ENCODE results near the gene FOXRED2.

Gene FOXRED2

DNA sequence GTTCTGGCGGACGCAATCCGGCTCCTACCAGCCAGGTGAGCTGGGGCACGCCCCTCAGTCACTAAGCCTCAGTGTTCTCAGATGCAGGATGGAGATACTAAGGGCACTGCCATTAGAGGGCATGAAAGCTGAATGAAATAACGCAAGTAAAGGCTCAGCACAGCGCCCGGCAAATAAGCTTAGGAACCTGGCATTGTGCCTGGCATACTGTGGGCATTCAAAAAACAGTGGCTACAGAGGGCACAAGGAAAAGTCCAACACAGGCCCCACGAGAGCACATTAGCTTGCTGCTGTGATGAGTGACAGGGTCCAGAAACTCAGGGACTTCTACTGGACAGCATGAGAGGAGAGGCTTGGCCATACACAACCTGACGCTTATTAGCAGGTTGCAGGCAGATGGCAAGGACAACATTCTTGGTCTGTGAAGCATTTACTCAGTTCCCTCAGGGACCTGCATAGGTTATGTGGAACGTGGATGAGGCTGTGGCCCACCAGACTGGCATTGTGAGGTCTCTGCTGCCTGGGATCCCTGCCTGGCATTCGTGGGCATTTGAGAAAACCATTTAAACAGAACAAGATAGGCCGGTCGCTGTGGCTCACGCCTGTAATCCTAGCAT is 37.6 kb downstream of the FOXRED2 start:
- DNase-seq (ENCODE audit: low spot score): no peak
- TF ChIP-seq CTCF (IDR thresholded peaks at IDR 0.05; ENCODE audit: extremely low read depth, missing control alignments): no peak

GRCh38 chr22:36467946-36468345 is 38.9 kb downstream of the FOXRED2 start:
- DNase-seq (ENCODE audit: low spot score): no peak
- TF ChIP-seq CTCF (IDR thresholded peaks at IDR 0.05; ENCODE audit: extremely low read depth, missing control alignments): no peak

- TF ChIP-seq CTCF (IDR thresholded peaks at IDR 0.05; ENCODE audit: extremely low read depth, missing control alignments): no peak
- no peak for DNase-seq (ENCODE audit: low spot score)
These were observed 39.6 kb downstream of the FOXRED2 start for GRCh38 chr22:36467042-36467810.

DNA sequence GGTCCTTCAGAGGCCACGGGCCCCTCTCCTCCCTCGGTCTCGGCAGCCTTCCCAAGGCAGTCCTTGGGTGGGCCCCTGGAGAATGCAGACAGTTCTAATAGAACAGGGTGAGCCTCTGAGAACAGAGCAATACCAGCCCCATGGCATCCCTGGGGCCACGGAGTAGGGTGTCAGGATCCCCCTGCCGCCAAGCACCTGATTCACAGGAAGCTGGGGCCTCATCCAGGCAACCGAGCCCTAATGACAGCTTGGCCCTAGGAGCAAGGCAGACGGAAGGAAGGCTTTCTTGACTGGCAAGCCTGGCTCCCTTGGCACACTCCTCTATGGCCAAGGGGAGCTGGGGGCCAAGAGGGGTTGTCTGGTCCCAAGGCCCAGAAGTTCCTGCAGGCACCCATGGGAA is 40.6 kb downstream of the FOXRED2 start:
- DNase-seq (ENCODE audit: low spot score): no peak
- no peak for TF ChIP-seq CTCF (IDR thresholded peaks at IDR 0.05; ENCODE audit: extremely low read depth, missing control alignments)

- peak; percentile 4 for DNase-seq (ENCODE audit: low spot score)
- TF ChIP-seq CTCF (IDR thresholded peaks at IDR 0.05; ENCODE audit: extremely low read depth, missing control alignments): no peak
These were observed 41.4 kb downstream of the FOXRED2 start for GRCh38 chr22:36465232-36466021.

DNA sequence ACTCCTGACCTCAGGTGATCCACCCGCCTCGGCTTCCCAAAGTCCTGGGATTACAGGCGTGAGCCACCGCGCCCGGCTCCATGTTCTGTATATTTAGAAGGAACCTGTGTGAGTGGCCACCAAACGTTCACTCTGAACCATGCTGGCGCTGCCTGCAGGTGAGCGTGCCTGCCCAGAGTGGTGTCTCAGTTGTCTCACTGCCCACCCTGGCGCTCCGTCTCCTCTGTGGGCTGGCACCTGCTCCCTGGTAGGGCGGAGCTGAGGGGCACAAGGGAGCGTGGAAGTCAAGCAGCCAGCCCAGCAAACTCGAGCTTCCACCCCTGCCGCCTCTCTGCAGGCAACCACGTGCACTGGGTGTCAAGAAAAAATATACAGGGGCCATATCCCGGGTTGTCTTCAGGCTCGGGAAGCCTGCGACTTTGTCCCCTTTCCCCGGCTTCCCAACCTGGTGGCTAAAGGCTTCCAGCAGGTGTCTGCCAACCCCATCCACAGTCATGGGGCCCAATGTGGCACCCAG is 42.1 kb downstream of the FOXRED2 start:
- TF ChIP-seq CTCF (IDR thresholded peaks at IDR 0.05; ENCODE audit: extremely low read depth, missing control alignments): no peak
- no peak for DNase-seq (ENCODE audit: low spot score)

DNA sequence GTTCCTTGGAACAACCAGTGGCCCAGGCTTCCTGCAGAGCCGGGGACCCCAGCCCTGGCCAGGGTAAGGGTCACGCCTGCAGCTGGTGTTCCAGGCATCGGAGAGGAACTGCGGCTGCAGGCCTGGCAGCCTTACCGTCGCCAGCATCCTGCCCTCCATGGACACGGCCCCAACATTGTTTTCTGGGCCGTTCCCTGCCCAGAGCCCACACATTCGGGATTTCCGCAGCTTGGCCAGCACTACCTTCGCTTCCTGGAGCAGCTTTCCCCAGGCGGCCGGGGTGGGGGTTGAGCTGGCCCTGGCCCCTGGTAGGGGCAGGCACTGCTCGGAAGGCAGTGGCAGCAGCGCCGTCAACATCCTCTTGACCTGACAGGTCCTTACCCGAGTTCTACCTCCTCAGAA is 43.1 kb downstream of the FOXRED2 start:
- no peak for TF ChIP-seq CTCF (IDR thresholded peaks at IDR 0.05; ENCODE audit: extremely low read depth, missing control alignments)
- DNase-seq (ENCODE audit: low spot score): no peak
